HL-60 (cell line): ENCODE data around the gene HOXA7.

Source experiments
- DNase-seq, 2 experiments: peaks; one replicate each; pipeline ENCODE4 v3.0.0-alpha.2; 2010 to 2020; ENCODE audit warnings: low read depth in 1 of 2, low spot score in 1 of 2
- H3K27ac ChIP-seq: fragments of 250-450 bp; sonication (Bioruptor Pico); replicated peaks from 2 replicates; pipeline ENCODE4 v1.5.1; 2020; ENCODE audit warnings: mild to moderate bottlenecking, moderate library complexity
- H3K27me3 ChIP-seq: fragments of 250-450 bp; sonication (Bioruptor Pico); 2 replicates; pipeline ENCODE4 v1.5.1; 2021; ENCODE audit warnings: mild to moderate bottlenecking, moderate library complexity; ENCODE audit not compliant: insufficient read depth, poor library complexity, severe bottlenecking
- H3K4me3 ChIP-seq: replicated peaks from 2 replicates; pipeline ENCODE4 v1.5.1; 2011; ENCODE audit warnings: mild to moderate bottlenecking, control low read depth, low read length; ENCODE audit not compliant: insufficient read depth
- GABPA ChIP-seq: IDR thresholded peaks from 2 replicates; pipeline ENCODE4 v1.6.1; 2012; ENCODE audit warnings: low read depth
- POLR2AphosphoS5 ChIP-seq: IDR thresholded peaks from 2 replicates; pipeline ENCODE4 v1.6.1; 2012; ENCODE audit warnings: low read depth
- SPI1 ChIP-seq: IDR thresholded peaks from 2 replicates; pipeline ENCODE4 v1.6.1; 2012; ENCODE audit warnings: low read depth, mild to moderate bottlenecking, borderline replicate concordance
- TF ChIP-seq, protein P1 (sequence below): IDR thresholded peaks from 2 replicates; pipeline ENCODE4 v1.6.1; 2012; ENCODE audit warnings: low read depth; ENCODE audit not compliant: insufficient replicate concordance
- TF ChIP-seq, protein P2 (sequence below): IDR thresholded peaks from one replicate; pipeline ENCODE4 v1.5.1; 2011; ENCODE audit warnings: low read length, control low read depth, inconsistent platforms; ENCODE audit not compliant: insufficient read depth

The HOXA7 gene

DNA sequence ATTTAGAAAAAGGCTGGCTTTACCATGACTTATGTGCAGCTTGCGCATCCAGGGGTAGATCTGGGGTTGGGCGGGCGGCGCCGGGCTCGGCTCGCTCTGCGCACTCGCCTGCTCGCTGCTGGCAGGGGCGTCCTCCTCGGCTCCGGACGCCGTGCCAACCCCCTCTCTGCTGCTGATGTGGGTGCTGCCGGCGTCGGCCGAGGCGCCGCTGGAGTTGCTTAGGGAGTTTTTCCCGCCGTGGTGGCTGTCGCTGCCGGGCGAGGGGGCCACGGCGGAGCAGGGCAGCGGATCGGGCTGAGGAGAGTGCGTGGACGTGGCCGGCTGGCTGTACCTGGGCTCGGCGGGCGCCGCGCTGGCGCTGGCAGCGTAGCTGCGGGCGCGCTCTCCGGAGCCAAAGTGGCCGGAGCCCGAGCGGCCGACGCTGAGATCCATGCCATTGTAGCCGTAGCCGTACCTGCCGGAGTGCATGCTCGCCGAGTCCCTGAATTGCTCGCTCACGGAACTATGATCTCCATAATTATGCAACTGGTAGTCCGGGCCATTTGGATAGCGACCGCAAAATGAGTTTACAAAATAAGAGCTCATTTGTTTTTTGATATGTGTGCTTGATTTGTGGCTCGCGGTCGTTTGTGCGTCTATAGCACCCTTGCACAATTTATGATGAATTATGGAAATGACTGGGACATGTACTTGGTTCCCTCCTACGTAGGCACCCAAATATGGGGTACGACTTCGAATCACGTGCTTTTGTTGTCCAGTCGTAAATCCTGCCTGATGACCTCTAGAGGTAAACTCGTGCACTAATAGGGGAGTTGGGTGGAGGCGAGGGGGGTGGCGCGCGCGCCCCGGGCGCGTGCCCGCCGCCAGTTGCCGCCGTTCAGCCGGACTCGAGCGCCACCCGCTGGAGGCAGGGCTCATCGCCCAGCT lies 13.2 kb downstream of the HOXA7 start, which contains the start of gene HOXA5:
Gene HOXA5 (minus strand): TSS at position 659 of the 927 bp plus-strand sequence. CDS start 74 bp downstream, at position 585.
- DNase-seq = peak; percentile 81 to 93
- TF ChIP-seq, protein P1, sequence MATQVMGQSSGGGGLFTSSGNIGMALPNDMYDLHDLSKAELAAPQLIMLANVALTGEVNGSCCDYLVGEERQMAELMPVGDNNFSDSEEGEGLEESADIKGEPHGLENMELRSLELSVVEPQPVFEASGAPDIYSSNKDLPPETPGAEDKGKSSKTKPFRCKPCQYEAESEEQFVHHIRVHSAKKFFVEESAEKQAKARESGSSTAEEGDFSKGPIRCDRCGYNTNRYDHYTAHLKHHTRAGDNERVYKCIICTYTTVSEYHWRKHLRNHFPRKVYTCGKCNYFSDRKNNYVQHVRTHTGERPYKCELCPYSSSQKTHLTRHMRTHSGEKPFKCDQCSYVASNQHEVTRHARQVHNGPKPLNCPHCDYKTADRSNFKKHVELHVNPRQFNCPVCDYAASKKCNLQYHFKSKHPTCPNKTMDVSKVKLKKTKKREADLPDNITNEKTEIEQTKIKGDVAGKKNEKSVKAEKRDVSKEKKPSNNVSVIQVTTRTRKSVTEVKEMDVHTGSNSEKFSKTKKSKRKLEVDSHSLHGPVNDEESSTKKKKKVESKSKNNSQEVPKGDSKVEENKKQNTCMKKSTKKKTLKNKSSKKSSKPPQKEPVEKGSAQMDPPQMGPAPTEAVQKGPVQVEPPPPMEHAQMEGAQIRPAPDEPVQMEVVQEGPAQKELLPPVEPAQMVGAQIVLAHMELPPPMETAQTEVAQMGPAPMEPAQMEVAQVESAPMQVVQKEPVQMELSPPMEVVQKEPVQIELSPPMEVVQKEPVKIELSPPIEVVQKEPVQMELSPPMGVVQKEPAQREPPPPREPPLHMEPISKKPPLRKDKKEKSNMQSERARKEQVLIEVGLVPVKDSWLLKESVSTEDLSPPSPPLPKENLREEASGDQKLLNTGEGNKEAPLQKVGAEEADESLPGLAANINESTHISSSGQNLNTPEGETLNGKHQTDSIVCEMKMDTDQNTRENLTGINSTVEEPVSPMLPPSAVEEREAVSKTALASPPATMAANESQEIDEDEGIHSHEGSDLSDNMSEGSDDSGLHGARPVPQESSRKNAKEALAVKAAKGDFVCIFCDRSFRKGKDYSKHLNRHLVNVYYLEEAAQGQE = no peak
- TF ChIP-seq, protein P2, sequence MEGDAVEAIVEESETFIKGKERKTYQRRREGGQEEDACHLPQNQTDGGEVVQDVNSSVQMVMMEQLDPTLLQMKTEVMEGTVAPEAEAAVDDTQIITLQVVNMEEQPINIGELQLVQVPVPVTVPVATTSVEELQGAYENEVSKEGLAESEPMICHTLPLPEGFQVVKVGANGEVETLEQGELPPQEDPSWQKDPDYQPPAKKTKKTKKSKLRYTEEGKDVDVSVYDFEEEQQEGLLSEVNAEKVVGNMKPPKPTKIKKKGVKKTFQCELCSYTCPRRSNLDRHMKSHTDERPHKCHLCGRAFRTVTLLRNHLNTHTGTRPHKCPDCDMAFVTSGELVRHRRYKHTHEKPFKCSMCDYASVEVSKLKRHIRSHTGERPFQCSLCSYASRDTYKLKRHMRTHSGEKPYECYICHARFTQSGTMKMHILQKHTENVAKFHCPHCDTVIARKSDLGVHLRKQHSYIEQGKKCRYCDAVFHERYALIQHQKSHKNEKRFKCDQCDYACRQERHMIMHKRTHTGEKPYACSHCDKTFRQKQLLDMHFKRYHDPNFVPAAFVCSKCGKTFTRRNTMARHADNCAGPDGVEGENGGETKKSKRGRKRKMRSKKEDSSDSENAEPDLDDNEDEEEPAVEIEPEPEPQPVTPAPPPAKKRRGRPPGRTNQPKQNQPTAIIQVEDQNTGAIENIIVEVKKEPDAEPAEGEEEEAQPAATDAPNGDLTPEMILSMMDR = peak; percentile 17
- peaks cover 12% of the 10 kb centered on the region for H3K27me3 ChIP-seq
- H3K27ac ChIP-seq = no peak within 1 kb of the TSS
- peak within 1 kb of the TSS; percentile 67 for H3K4me3 ChIP-seq

DNA sequence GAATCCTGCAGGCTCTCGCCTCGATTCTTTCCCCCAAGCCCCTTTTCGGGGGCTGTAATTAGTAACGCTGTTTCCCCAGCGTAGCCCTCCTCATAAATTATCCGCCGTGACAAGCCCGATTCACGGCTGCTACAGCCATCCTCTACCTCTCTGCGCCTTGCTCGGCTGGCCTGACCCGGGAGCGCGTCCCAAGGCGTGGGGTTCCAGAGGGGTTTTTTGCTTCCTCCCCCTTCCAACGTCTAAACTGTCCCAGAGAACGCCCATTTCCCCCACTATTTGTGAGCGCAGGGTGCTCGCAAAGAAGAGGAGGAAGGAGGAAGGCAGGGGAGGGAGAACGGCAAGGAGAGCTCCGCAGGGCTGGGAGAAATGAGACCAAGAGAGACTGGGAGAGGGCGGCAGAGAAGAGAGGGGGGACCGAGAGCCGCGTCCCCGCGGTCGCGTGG lies 13.9 kb downstream of the HOXA7 start:
- TF ChIP-seq GABPA (no peak), POLR2AphosphoS5 (no peak), SPI1 (no peak)
- TF ChIP-seq, protein P2 = no peak
- TF ChIP-seq, protein P1 = no peak
- peaks cover 10% of the 10 kb centered on the region for H3K27me3 ChIP-seq
- H3K27ac ChIP-seq = no peak overlapping the region
- no peak for DNase-seq
- peak overlapping the region; percentile 67 for H3K4me3 ChIP-seq

DNA sequence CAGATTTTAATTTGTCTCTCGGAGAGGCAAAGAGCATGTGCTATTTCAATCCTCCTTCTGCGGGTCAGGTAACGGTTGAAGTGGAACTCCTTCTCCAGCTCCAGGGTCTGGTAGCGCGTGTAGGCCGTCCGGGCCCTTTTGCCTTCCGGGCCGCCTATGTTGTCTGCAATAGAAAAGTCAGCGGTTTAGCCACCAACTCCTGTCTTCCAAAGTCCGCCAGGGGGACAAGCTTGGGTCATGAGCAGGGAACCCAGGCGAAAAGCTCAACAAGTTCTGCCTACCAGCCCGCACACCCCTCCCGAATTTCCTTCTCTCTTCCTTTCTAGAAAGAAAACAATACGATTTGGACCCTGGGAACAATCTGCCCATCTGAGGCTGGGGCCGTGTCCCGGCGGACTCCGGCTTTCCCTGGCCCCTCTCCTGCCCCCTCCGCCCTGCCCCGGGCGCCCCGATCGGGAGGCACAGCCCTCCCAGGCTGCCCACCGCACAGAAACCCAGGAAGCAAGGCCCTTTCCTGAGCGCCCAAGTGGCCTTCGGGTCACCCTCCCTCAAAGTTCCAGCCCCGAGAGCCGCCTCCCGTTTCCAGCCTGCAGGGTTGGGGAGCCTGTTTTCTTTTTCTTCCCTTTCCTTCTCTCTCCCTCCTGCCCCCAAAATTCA lies 14.4 kb downstream of the HOXA7 start:
- peak overlapping the region; percentile 67 for H3K4me3 ChIP-seq
- no peak overlapping the region for H3K27ac ChIP-seq
- DNase-seq = no peak
- peaks cover 5% of the 10 kb centered on the region for H3K27me3 ChIP-seq
- TF ChIP-seq SPI1 = no peak
- TF ChIP-seq POLR2AphosphoS5 = no peak
- TF ChIP-seq, protein P2 = no peak
- TF ChIP-seq, protein P1 = no peak
- TF ChIP-seq GABPA = no peak
